IPS DF 19.7 (cell line): ENCODE measurements around the gene TRAF2.
"Not testable (repeated sequence)": the region's sequence is repeated elsewhere in the genome, so short reads cannot be mapped to it uniquely, and the experiment has no call there.

Experiments used
- DNase-seq: peaks from one replicate; pipeline ENCODE4 v3.0.0-alpha.2; 2013; ENCODE audit warnings: low read depth, low spot score

TRAF2 gene

GRCh38 chr9:136882109-136882946 lies 4.0 kb upstream of the TRAF2 start:
- no peak for DNase-seq

- not testable (repeated sequence) for DNase-seq
Observed at GRCh38 chr9:136882947-136883283, 3.4 kb upstream of the TRAF2 start.

DNA sequence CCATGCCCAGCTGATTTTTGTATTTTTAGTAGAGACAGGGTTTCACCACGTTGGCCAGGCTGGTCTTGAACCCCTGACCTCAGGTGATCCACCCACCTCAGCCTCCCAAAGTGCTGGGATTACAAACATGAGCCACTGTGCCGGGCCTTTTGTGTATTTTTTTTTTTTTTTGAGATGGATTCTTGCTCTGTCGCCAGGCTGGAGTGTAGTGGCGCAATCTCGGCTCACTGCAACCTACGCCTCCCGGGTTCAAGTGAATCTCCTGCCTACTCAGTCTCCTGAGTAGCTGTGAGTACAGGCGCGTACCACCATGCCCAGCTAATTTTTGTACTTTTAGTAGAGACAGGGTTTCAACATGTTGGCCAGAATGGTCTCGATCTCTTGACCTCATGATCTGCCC lies 2.6 kb upstream of the TRAF2 start:
- DNase-seq = not testable (repeated sequence)

DNA sequence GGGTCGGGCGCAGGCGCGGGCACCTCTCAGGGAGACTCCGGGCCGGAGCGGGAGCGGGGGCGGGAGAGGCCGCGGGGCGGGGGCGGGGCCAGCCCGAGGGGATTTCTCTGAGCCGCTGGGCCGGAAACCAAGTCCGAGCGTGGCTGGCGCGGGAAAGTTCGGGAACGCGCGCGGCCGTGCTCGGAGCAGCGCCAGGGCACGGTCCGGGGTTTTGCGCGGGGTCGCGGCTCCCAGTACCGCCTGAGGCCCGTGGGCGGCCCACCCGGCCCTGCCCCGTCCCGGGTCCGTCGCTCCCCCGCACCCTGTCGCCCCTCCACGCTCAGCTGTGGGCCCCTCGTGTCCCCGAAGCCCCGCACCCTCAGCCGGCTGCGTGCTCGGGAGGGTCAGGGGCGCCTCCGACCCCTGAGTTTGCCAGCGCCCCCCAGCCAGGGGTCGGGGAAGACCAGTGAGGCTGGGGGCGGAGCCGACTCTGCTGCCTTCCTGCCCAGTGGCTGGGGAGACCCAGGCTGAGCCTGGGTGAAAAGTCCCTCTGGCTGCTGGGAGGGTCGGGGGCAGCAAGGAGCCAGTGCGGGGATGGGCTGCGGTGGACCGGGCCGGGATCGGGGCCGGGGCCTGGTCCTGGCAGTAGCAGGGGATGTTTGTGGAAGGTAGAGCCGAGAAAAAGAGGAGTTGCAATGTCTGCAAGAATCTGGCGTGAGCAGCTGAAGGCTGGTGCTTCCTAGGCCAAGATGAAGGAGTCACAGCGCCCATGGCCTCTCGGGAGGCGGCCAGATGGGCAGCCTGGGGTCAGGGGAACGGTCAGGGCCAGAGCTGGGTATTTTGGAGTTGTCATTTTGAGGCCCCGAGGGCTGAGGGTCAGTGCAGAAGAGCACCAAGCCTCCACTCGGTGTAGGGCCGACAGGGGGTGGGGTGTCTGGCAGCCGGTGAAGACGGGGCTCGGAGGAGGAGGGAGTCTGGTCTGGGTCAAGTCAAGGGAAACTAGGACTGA lies 588 bp downstream of the TRAF2 start:
- no peak for DNase-seq

DNA sequence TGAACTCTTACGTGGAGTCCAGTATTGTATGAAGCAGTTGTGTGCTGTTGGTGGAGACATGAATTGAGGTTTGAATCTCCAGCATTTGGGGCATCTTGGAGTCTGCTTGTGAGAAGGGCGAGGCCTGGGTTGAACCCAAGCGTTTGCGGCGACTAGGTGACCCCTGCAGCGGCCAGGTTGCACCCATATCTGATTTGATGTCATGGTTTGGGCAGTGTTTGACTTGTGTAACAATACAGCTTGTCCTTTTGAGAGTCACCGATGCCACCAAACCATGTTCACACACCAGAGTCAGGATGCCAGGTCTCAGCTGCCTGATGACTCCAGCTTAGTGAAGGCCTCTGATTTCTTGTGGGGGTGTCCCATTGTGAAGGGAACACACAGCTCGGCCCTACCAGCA lies 2.1 kb downstream of the TRAF2 start:
- no peak for DNase-seq

GRCh38 chr9:136889858-136890257 lies 3.5 kb downstream of the TRAF2 start:
- DNase-seq = no peak

GRCh38 chr9:136890661-136891060 lies 4.3 kb downstream of the TRAF2 start:
- no peak for DNase-seq

DNA sequence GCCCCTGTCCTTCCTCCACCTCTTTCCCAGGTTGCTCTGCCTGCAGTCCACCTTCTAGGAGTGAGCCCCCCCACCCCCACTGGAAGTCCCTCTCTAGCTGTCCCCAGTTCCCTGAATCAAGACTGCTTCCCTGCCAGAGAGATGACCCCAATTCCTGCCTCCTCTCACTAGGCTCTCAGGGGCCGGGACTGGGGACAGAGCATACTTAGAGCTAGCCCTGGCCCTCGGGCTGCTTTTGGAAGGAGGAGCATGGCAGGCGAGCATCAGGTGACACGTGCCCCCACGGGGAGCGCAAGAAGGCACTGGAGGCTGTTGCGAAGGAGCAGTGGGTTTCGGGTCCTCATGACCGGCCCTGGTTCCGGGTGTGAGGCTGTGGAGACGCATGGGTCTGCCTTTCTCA lies 9.7 kb downstream of the TRAF2 start:
- DNase-seq = no peak

DNA sequence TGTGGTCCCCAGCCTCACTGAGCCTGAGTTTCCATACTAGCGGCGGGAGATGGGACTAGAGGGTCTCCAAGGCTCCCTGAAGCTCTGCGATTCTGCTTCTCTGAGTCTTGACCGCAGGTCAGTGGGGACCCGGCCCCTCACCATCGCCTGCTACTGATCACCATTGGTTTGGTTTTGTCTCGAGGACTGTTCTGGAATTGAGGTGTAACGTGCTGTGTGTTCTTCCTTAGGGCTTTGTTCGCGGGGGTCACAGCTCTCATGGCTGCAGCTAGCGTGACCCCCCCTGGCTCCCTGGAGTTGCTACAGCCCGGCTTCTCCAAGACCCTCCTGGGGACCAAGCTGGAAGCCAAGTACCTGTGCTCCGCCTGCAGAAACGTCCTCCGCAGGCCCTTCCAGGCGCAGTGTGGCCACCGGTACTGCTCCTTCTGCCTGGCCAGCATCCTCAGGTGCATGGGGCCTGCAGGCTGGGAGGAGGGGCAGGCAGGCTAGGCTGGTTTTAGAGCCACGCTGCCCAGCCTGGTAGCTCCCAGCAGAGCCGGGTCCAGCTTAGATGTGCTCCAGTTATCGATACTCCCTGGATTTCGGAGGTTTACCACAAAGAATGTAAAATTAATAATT lies 12.3 kb downstream of the TRAF2 start:
- no peak for DNase-seq

- no peak for DNase-seq
Observed at GRCh38 chr9:136899196-136899595, 12.9 kb downstream of the TRAF2 start.

DNA sequence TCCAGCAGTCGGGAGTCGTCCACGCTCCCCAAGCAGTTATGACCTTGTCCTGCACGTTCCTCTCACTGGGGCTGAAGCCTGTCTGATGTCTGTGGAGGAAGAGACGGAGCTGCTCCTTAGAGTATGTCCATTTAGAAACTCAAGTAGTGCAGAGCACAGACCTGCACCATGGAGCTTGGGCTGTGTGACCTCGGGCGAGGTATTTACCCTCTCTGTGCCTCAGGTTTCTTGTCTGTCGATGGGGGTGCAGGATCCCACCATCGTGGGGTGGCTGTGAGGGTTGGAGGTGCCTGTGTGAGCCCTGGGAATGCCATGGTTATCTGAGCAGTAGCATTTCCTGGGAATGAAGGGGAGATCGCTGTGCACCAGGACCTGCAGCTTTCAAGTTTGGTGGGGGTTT lies 14.2 kb downstream of the TRAF2 start:
- no peak for DNase-seq

- DNase-seq = no peak
Observed at GRCh38 chr9:136900988-136901515, 14.7 kb downstream of the TRAF2 start.

- no peak for DNase-seq
Observed at GRCh38 chr9:136901516-136902258, 15.4 kb downstream of the TRAF2 start.

DNA sequence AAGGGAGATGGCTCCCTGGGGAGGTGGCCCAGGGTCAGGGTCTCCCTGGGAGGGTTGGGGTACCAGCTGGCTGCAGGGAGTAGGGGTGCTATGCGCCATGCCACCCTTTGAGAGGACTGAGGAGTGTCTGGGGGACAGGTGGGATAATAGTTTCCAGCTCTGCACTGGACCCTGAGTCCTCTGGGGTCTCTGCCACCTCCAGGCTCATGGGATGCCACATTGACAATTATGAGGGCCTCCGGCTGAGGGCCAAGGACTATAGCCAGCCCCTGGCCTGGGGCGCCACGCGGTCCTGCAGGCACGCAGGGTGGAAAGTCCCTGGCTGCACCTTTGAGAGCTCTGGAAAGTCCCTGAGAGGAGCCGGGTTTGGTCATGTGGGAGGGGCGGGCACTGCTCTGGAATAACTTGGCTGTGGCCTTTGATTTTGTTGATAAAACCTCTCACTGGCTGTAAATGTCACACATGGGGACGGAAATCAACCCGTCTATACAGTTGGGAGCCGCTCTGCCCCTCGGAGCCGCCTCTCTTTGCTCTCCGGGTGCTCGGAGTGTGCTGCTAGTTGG lies 16.0 kb downstream of the TRAF2 start:
- DNase-seq = no peak

GRCh38 chr9:136903041-136903554 lies 16.8 kb downstream of the TRAF2 start:
- DNase-seq = no peak

DNA sequence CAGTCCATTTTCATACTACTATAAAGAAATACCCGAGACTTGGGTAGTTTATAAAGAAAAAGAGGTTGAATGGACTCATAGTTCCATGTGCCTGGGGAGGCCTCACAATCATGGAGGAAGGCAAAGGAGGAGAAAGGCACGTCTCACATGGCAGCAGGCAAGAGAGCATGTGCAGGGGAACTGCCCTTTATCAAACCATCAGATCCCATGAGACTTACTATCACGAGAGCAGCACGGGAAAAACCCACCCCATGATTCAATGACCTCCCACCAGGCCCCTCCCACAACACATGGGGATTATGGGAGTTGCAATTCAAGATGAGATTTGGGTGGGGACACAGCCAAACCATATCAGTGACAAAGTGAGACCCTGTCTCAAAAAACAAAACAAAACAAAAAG lies 19.9 kb downstream of the TRAF2 start:
- no peak for DNase-seq

- no peak for DNase-seq
Observed at GRCh38 chr9:136907011-136907914, 20.9 kb downstream of the TRAF2 start.

DNA sequence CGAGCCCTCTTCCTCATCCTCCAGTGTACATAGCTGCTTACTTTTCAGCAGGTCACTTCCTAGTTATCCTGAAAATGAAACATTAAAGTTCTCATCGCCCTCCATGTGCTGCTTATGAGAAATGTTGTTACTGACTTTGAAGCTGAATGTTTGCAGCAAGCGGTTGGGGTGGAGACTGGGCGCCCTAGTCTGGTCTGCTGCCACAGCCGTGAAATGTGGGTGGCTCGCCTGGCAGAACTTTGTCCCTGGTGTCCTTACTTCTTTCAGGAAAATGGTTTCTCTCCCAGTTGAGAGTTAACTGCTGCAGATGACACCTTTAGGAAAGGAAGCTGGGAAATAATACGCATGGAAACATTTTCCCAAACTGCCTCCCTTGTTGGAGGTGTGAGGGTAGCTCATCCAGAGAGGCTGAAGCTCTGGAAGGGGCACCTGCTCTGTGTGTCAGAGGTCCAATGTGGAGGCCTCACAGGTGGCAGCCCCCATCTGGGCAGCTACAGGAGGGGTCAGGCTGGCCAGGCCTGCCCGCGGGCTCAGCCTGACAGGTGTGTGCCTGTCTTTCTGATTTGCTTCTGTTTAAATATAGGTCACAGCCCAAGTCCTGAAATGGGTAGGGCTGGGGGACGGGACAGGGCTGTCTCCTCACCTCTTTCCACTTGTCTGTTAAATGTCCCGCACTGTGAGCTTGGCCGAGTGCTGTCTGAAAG lies 24.0 kb downstream of the TRAF2 start:
- DNase-seq = no peak

DNA sequence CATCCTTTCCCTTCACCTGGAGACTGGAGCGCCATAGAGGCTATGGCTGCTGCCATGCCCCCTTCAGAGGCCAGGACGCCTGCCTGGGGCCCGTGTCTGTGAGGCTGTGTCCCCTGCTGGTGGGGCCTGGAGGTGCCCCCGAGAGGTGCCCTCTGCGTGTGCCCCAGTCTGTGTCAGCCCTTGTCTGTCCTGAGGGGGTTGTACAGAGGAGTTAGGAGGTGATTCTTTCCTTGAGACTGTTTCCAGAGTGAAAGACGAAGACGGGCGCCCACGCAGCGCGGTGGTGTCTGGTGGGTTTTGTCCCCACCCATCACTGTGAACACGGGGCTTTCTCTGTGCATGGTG lies 24.6 kb downstream of the TRAF2 start:
- DNase-seq = no peak
